ENCODE measurements around the gene EIF5. TPM values are rescaled to one million over a fixed set of nuclear protein-coding genes. Genes with fewer than 3 reads are reported as not detected.

Gene EIF5
- total and polyA plus RNA-seq, 2 of the 8 experiments (the other 6 are each of a cell fraction or from before 2014, with no cell fraction given): 179 to 323 TPM

- TF ChIP-seq KDM1A (IDR thresholded peaks at IDR 0.05; ENCODE audit: borderline replicate concordance, low read length) (no peak), USF2 (IDR thresholded peaks at IDR 0.05; ENCODE audit: low read length) (no peak), KDM5A (IDR thresholded peaks at IDR 0.05; ENCODE audit: low read length) (no peak), JUND (IDR thresholded peaks at IDR 0.05; ENCODE audit: low read length) (no peak)
These were observed 19.3 kb downstream of the EIF5 start (continued) for GRCh38 chr14:103353362-103353761.
